Body of pancreas (tissue), 4 donors: Measurements from ENCODE around the gene THOC5. TPM values are rescaled to one million over a fixed set of nuclear protein-coding genes. Genes with fewer than 3 reads are reported as not detected.
"Not testable (repeated sequence)": the region's sequence is repeated elsewhere in the genome, so short reads cannot be mapped to it uniquely, and the experiment has no call there.

ENCODE experiments used
- ATAC-seq: fragments of 150-250 bp; one replicate; pipeline ENCODE4 v1.9.1; 2016
- DNase-seq, 4 donors: peaks; one replicate each; pipeline ENCODE4 v3.0.0-alpha.2; 2019
- H3K27ac ChIP-seq, 4 donors: fragments of 200-600 bp; sonication (generic); 1 replicate in 3 of 4; 2 replicates in 1 of 4; pipeline versions ENCODE4 v1.5.1 to v1.6.1; 2016 to 2019; ENCODE audit warnings: mild to moderate bottlenecking in 1 of 4, mixed read lengths in 1 of 4, moderate library complexity in 1 of 4
- H3K27me3 ChIP-seq, 2 donors: fragments of 200-600 bp; sonication (generic); one replicate each; pipeline ENCODE4 v1.6.0; 2016; ENCODE audit warnings: mild to moderate bottlenecking in 1 of 2
- H3K36me3 ChIP-seq, 2 donors: fragments of 200-600 bp; sonication (generic); replicated peaks in 1 of 2; 2 replicates each; pipeline ENCODE4 v1.5.1; 2016; ENCODE audit warnings: low read depth in 2 of 2; ENCODE audit not compliant: insufficient read depth in 1 of 2
- H3K4me1 ChIP-seq: fragments of 200-600 bp; sonication (generic); one replicate; pipeline ENCODE4 v1.6.0; 2016
- H3K4me3 ChIP-seq, 2 donors: fragments of 200-600 bp; sonication (generic); 1 replicate in 1 of 2; 2 replicates in 1 of 2; pipeline ENCODE4 v1.5.1; 2016 to 2019
- H3K9me3 ChIP-seq, 3 donors: fragments of 200-600 bp; sonication (generic); 1 replicate in 2 of 3; 2 replicates in 1 of 3; pipeline ENCODE4 v1.5.1; 2016
- POLR2A ChIP-seq, 3 donors: fragments of 450-650 bp; IDR thresholded peaks; one replicate each; pipeline ENCODE4 v1.6.1; 2016; ENCODE audit warnings: antibody characterized with exemption in 3 of 3, mild to moderate bottlenecking in 2 of 3
- WGBS, 2 donors: methylation state at CpG; one replicate each; pipeline ENCODE4 v1.1.5; 2017; 5-methylcytosine and 5-hydroxymethylcytosine counted together
- intact Hi-C: fragments of 100-400 bp; cut with DNase I; formaldehyde crosslinking; loops from one replicate; pipeline ENCODE4 v1.15.1; 2023
- total RNA-seq, 2 donors: library from RNA; depleted of rRNA; stranded (reverse); fragments of >200 nt; gene quantifications; one replicate each; pipeline ENCODE4 v1.1.0, GENCODE V29; 2016
- TF ChIP-seq, protein P1 (sequence below), 7 experiments: fragments of 450-650 bp in 4 of 7; fragments of 200-600 bp in 3 of 7; sonication (generic) in 3 of 7; IDR thresholded peaks; one replicate each; pipeline ENCODE4 v1.5.1; 2016 to 2019; ENCODE audit warnings: antibody characterized with exemption in 7 of 7

THOC5 gene
- total RNA-seq, 2 donors from 2014 or later: 20.0 to 29.0 TPM

- 65 to 66% methylated on average over 8 of the region's 8 CpGs for WGBS, 2 donors
- H3K27ac ChIP-seq: no peak overlapping the region
- no peak overlapping the region for H3K4me3 ChIP-seq
- no peaks in the 10 kb centered on the region for H3K4me1 ChIP-seq
- no peaks in the 10 kb centered on the region for H3K36me3 ChIP-seq
- intact Hi-C loops: no loop called here
- no peaks in the 10 kb centered on the region for H3K9me3 ChIP-seq
- TF ChIP-seq, protein P1, sequence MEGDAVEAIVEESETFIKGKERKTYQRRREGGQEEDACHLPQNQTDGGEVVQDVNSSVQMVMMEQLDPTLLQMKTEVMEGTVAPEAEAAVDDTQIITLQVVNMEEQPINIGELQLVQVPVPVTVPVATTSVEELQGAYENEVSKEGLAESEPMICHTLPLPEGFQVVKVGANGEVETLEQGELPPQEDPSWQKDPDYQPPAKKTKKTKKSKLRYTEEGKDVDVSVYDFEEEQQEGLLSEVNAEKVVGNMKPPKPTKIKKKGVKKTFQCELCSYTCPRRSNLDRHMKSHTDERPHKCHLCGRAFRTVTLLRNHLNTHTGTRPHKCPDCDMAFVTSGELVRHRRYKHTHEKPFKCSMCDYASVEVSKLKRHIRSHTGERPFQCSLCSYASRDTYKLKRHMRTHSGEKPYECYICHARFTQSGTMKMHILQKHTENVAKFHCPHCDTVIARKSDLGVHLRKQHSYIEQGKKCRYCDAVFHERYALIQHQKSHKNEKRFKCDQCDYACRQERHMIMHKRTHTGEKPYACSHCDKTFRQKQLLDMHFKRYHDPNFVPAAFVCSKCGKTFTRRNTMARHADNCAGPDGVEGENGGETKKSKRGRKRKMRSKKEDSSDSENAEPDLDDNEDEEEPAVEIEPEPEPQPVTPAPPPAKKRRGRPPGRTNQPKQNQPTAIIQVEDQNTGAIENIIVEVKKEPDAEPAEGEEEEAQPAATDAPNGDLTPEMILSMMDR (IDR thresholded peaks at IDR 0.05): no peak
- TF ChIP-seq POLR2A (IDR thresholded peaks at IDR 0.05): no peak
- DNase-seq: no peak
- no peak for ATAC-seq
- no peaks in the 10 kb centered on the region for H3K27me3 ChIP-seq
Measured at GRCh38 chr22:29499852-29500251, 53.7 kb downstream of the THOC5 start.

DNA sequence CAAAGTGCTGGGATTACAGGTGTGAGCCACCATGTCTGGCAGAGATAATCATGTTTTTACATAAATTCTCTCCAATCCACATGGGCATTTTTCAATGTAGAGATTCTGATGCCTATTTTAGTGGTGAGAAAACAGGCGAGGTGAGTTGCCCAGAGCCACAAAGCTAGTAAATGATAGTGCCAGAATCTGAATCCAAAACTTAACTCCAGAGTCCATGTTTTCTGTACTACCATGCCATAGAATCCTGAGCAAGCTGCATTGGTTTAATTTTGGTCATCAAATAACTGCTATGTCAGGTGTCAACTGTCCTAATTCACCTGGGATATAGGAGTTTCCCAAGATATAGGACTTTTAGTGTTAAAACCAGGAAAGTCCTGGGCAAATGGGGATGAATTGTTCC is 59.9 kb downstream of the THOC5 start:
- ATAC-seq (no peak), DNase-seq (no peak)
- Histone ChIP-seq H3K4me1 (no peaks in the 10 kb centered on the region), H3K9me3 (no peaks in the 10 kb centered on the region), H3K4me3 (no peak overlapping the region), H3K36me3 (no peaks in the 10 kb centered on the region), H3K27me3 (no peaks in the 10 kb centered on the region), H3K27ac (no peak overlapping the region)
- WGBS, 2 donors: 85 to 100% methylated on average over 1 of the region's 1 CpG
- TF ChIP-seq POLR2A (IDR thresholded peaks at IDR 0.05): no peak
- TF ChIP-seq, protein P1 (IDR thresholded peaks at IDR 0.05): no peak
- intact Hi-C loops: no loop called here

- WGBS, 2 donors: 81 to 84% methylated on average over 4 to 6 of the region's 6 CpGs
- no peak for DNase-seq
- intact Hi-C loops: no loop called here
Measured at GRCh38 chr22:29491012-29491411, 62.5 kb downstream of the THOC5 start.

DNA sequence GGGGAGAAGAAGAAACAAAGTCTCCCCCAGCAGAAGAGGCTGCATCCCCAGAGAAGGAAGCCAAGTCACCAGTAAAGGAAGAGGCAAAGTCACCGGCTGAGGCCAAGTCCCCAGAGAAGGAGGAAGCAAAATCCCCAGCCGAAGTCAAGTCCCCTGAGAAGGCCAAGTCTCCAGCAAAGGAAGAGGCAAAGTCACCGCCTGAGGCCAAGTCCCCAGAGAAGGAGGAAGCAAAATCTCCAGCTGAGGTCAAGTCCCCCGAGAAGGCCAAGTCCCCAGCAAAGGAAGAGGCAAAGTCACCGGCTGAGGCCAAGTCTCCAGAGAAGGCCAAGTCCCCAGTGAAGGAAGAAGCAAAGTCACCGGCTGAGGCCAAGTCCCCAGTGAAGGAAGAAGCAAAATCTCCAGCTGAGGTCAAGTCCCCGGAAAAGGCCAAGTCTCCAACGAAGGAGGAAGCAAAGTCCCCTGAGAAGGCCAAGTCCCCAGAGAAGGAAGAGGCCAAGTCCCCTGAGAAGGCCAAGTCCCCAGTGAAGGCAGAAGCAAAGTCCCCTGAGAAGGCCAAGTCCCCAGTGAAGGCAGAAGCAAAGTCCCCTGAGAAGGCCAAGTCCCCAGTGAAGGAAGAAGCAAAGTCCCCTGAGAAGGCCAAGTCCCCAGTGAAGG is 64.3 kb downstream of the THOC5 start:
- H3K9me3 ChIP-seq, H3K4me3 ChIP-seq, ATAC-seq, H3K27ac ChIP-seq, intact Hi-C loops, H3K4me1 ChIP-seq, H3K27me3 ChIP-seq, H3K36me3 ChIP-seq: not testable (repeated sequence)
- DNase-seq: peak in 1 of 4 donors; percentile 9
- 61 to 90% methylated on average over 8 of the region's 8 CpGs for WGBS, 2 donors

More at GRCh38 chr22:29491012-29491411, 62.5 kb downstream of the THOC5 start:
- TF ChIP-seq, protein P1 (IDR thresholded peaks at IDR 0.05): no peak
- TF ChIP-seq POLR2A (IDR thresholded peaks at IDR 0.05): no peak
- Histone ChIP-seq H3K9me3 (no peaks in the 10 kb centered on the region), H3K27me3 (no peaks in the 10 kb centered on the region), H3K36me3 (no peaks in the 10 kb centered on the region), H3K4me3 (no peak overlapping the region), H3K27ac (no peak overlapping the region), H3K4me1 (no peaks in the 10 kb centered on the region)
- no peak for ATAC-seq

- no peak for DNase-seq
- H3K27ac ChIP-seq: no peak overlapping the region
- H3K27me3 ChIP-seq: no peaks in the 10 kb centered on the region
- no peaks in the 10 kb centered on the region for H3K4me1 ChIP-seq
- TF ChIP-seq, protein P1 (IDR thresholded peaks at IDR 0.05): no peak
- TF ChIP-seq POLR2A (IDR thresholded peaks at IDR 0.05): no peak
- no peak overlapping the region for H3K4me3 ChIP-seq
- H3K36me3 ChIP-seq: no peaks in the 10 kb centered on the region
- H3K9me3 ChIP-seq: no peaks in the 10 kb centered on the region
- 81 to 87% methylated on average over 6 of the region's 6 CpGs for WGBS, 2 donors
- ATAC-seq: no peak
- intact Hi-C loops: no loop called here
Measured at GRCh38 chr22:29487426-29487986, 66.1 kb downstream of the THOC5 start.
